ENCODE measurements around the gene EXOC3. TPM values are rescaled to one million over a fixed set of nuclear protein-coding genes. Genes with fewer than 3 reads are reported as not detected.
"Not testable (repeated sequence)": the region's sequence is repeated elsewhere in the genome, so short reads cannot be mapped to it uniquely, and the experiment has no call there.

The EXOC3 gene
- 10 to 100 TPM; 41.9 to 76.2 (median 52.6) TPM for polyA plus RNA-seq (ENCODE audit: insufficient read length in 4 of 4)

DNA sequence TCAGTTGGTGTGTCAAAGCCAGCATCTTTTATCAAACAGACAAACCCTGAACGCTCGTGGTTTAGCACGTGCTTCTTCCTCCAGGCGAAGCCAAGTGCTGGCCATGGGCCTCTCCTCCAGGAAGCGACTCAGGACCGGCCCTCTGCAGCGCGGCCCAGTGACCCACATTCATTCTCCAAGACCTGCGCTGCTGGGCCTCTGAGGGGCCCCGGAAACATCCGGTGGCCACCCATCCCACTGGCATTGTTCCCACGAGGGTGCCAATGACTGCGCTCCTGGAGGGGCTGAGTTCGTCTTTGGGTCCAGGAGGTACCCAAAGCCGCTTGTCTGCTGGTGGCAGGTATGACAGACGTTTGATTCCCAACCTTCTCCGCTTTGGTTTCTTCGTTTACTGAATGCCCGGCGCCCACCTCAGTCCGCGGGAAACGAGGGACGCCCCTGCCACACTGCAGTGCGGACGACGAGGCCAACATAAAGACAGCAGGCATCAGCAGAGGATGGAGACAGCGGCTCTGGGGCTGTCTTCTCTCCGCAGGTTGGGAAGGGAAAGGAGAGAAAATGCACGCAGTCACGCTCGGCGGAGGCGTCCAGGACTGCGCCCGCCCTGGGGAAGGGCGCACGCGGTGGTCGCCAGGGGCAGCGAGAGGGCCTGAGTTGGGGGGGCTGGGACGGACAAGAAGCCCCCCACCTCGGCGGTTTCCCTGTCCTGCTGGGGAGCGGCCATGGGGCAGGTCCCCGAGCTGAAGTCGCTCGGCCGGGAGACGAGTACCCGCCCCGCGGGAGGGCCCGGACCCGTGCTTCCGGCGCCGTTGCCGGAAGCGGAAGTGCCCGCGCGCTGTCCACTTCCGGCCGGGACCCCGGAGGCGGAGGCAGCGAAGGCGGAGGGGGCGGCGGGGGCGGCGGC, at the start of gene EXOC3:
Gene EXOC3 (plus strand): TSS at position 842 of the 904 bp plus-strand sequence. CDS start 3,030 bp downstream, outside the sequence.
- DNase-seq (ENCODE audit: low read depth in 4 of 4, low spot score in 3 of 4): peak; percentile 33 to 65 (median 54)

DNA sequence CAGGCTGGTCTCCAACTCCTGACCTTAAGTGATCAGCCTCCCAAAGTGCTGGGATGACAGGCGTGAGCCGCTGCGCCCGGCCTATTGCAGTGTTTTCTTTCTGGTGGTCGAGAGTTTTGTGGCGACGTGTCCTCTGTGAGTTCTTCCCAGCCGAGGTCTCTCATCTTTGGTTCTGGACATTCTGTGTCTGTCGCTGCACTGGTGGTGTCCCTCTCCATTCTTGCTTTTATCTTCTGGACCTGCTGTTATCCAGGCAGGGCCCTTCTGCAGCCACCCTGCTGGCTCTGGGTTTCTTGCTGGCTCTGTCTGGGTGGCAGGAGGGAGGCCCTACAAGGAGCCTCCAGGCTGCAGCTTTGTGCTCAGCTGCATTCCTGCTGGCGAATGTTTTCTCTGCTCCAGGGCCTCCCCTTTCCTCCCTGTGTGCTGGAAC, 49.1 kb upstream of the EXOC3 start:
- no peak for DNase-seq (ENCODE audit: low read depth in 4 of 4, low spot score in 3 of 4)

DNA sequence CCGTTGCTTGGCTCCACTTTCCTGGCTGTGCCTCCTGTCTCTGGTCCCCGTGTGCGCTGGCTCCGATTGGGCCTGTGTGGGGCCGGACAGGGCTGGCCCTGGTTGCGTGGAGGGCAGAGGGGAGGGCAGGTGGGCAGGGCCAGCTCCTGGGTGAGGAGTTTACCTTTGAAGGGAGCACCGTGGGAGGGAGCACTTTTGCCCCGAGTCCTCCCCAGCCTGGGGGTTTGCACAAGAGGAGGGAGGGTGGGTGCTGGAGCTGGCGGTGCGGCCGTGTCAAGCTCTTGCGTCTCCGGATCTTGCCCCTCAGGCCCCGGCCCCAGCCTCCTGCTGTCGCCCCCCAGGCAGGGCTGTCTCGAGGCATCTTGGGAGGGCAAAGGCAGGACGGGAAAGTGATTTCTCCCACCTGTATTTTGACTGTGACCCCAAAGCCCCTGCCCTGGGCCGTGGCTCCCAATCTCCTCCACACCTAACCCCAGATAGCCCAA, 48.3 kb upstream of the EXOC3 start:
- no peak for DNase-seq (ENCODE audit: low read depth in 4 of 4, low spot score in 3 of 4)

DNA sequence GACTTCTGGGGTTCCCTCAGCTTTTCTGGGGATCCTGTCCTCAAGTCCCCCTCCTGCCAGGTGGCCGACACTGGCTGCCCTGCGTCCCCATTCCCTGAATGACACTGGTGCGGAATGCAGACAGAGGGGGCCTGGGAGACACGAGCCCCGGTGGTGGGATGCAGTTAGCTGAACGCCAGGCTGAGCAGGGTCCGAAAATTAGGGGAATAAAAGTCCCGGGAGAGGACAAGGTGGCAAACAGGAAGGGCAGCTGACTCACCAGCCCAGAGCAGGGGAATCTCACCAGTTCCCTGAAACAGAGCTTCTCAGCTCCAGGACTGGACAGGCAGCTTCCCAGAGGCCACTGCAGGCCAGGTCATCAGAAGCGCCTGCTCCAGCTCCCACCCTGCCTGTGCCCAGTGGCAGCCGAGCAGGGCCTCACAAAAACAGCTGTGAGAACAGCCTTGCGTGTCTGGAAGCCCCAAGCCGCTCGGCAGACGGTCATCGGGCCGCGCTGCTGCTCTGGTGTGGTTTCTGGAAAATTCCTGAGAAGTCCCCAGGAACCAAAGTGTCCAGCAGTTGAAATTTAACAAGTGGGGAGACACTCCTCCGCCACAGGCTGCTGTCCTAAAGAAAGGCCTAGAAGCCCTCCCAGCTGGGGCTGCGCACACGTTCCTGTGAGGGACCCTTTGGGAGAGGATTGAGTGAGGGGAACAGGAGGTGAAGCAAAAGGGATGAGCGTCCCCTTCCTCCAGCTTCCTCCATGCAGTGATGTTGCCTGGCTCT, 47.6 kb upstream of the EXOC3 start:
- no peak for DNase-seq (ENCODE audit: low read depth in 4 of 4, low spot score in 3 of 4)

DNA sequence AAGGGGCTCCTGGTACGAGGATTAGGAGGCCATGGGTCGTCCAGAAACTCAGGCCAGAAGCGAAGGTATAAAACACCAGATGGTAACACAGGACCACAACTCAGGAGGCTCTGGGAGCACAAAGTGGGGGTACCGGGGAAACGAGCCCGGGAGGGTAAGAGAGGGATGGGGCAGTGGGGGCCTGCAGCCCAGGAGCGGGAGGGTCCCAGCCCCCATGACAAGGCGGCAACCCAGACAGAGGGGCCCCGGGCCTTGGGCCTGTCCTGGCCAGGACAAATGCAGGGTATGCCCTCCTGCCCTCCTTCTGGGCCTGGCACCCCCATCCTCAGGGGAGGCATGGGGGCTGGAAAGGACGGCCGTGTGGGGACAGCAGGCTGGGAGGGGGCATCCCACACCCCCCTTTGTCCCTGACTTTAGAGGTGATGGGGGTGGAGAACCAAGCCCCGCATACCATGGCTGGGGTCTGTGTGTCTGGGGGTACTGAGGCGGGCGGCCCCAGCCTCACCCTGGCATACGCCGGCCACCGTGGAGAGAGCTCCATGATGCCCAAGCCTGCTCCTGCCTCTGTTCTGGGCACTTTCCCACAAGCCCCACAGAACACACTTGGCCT, 47.0 kb upstream of the EXOC3 start:
- no peak for DNase-seq (ENCODE audit: low read depth in 4 of 4, low spot score in 3 of 4)

DNA sequence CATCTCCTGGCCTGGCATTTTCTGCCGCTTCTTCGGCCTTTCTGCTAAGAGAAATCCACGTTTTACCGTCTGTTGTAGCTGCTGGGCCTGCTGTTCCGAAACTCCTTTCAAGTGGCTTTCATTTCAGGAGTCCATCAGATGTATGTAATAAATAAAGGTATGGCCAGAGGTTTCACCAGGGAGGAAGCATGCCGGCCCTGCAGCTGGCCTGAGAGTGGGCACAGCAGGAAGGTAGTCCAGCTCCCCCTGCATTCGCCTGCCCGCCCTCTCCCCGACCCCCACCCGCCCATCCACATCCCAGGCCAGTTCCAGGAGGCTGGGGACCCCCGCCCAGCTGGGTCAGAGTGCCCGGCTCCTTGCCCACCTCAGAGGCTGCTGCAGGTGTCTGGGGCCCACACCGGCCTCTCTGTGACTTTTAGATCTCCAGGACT, 46.4 kb upstream of the EXOC3 start:
- DNase-seq (ENCODE audit: low read depth in 4 of 4, low spot score in 3 of 4): no peak

DNA sequence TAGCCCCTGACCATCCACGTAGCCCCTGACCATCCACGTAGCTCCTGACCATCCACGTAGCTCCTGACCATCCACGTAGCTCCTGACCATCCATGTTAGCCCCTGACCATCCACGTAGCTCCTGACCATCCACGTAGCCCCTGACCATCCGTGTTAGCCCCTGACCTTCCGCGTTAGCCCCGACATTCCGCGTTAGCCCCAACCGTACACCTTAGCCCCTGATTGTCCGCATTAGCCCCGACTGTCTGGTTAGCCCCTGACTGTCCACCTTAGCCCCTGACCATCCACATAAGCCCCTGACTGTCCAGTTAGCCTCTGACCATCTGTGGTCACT, 44.9 kb upstream of the EXOC3 start:
- DNase-seq (ENCODE audit: low read depth in 4 of 4, low spot score in 3 of 4): not testable (repeated sequence)

DNA sequence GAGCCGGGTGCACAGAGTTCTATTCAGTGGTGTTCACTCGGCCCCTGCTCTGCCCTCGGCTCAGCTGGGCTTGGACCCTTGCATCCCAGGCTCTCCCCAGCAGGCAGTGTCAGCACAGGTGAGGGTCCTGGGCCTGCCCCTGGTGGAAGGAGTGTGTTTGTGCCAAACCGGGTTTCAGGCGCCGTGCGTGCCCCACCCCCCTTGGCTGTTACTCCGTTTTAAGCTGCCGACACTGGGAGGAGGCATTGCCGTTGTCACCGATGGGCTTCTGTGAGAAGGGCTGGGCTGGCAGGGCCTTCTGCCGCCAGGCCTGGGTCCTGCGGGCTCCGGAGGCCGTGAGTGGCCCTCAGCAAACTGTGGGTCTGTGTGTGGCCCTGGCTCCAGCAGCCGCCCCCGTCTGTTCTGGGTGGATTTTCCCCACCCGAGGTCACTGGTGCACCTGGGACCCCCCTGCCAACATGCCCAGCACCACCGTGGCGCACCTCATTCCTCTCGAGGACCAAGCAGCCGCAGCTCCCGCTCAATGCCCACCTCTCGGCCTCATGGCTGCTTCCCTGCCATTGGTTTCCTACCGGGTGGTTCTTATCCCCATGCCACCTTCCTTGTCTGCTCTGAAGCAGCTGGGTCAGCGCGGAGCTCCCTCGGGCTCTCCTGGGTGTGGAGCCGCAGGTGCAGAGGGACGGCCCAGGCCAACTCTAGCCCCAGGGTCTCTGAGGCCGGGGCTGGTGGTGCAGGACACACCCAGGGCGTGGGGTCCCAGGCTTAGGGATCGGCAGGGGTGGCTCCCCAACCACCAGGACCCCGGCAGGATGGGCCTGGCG, 44.3 kb upstream of the EXOC3 start:
- DNase-seq (ENCODE audit: low read depth in 4 of 4, low spot score in 3 of 4): no peak

DNA sequence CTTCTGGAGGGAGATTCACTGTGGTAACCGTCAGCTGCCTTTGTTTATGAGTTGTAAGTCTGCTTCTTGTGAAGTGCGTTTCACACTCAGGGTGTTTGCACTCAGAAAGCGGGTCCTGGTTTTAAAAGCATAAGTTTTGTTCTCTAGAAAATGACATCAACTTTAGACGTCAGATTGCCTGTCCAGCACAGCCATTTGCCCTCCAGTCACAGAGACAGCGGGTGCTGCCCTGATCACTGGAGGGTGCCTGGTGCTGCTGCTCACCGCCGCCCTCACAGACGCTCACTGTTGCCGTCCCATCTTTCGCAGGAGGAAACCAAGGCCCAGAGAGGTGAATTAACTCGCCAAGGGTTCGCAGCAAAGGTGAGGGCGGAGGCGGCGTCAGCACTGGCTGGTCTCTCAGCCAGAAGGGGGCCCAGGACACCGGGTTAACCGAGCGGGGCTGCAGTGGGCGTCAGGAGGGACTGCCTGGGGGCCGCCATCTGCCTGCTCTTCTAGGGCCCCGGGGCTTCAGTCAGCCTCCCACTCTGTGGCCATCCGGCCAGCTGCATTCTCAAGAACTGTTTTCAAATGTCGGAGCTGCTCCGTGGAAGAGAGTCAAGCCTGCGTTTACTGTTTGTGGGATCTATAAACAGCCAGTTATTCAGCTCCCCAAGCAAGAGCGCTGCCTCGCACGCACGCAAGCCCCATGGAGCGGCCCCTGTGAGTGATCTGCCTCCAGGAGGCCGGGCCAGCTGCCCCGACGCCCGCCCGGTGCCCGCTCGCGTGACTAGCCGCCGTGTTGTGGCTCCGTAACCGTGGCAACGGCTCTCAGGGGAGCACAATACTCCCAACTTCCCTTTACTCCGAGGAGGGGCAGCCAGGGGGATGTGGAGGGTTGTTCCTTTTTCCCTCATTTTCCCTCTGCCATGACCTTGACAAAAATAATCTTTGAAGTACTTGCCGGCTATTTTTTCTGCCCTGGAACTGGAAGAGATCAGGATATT, 43.4 kb upstream of the EXOC3 start:
- DNase-seq (ENCODE audit: low read depth in 4 of 4, low spot score in 3 of 4): peak; percentile 51 to 74 (median 66)

DNA sequence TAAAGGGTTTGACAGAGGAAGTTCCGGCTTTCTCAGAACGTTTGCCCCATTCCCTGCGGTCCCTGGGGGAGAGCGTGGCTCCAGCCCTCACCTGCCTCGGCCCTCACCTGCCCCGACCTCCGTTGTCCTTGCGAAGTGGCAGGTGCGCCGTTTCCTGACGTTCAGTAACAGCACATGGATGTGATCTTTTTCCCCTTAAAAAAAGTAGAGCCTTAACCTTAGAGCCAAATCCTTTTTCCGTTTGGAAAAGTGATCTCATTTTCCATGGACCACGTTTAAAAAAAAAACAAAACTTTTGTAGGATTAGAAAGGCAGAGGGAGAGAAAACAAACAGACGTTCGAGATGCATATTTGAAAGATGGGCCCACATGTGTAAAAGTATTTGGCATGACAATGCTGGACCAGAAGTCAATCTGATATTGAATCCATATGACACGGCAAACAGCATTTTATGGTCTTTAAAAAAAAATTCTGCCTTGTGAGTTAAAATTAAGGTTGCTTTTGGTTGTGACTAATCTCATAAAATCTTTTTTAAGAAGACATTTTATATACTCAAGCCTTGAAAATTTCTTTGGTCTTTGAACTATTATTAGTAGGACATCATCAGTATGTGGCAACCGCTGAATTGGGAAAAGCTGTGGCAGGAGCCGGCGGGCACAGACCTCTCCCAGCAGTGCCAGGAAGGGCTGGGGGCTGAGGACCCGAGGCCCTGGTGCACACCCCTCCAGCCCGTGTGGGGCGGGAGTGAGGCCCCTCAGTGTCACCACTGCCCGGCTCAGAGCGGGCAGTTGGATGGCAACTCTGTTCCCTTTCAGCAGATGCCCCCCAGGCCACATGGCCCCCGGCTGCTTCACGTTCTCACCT, 42.5 kb upstream of the EXOC3 start:
- no peak for DNase-seq (ENCODE audit: low read depth in 4 of 4, low spot score in 3 of 4)

DNA sequence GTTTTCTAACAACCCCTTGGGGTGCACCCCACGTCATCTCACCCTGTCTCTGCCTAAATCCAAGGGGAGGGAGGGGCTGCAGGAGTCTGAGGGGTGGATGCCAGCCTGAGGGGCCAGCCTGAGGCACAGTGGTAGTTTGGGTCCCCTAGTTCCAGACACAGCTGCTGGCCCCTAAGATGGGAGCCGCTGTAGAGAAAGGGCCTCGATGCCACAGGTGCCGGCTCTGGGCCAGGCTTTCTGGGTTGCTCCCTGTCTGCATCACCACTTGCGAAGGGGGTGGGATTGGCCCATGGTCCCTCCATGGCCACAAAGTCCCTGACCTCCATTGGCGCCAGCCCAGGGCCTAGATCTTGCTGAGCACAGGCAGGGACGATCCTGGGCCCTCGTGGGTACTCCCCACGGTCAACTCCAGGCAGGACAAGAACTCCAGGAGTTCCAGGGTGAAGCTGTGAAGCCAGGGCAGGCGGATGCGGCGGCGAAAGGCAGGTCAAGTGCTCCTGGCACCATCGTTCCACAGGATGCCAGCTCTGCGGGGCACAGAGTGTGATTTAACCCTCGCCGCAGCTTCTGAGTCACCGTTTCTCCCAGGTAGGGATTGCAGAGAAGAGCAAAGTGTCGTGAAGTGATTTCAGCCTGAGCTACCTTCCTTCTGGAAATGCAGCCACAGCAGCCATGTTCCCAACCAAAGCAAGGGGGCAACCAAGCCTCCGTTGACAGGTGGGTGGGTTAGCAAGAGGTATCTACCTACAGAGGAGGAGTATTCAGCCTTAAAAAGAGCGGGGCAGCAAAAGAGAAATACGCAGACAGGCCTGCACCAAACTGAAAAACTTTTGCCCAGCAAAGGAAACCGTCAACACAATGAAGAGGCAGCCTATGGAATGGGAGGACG, 41.6 kb upstream of the EXOC3 start:
- DNase-seq (ENCODE audit: low read depth in 4 of 4, low spot score in 3 of 4): no peak

DNA sequence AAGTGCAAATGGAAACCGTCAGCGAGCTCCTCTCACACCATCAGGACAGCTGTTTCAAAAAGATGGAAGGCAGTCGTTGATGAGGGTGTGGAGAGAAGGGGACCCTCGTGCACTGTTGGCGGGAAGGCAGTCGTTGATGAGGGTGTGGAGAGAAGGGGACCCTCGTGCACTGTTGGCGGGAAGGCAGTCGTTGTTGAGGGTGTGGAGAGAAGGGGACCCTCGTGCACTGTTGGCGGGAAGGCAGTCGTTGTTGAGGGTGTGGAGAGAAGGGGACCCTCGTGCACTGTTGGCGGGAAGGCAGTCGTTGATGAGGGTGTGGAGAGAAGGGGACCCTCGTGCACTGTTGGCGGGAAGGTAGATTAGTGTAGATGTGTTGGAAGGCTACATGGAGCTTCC, 40.8 kb upstream of the EXOC3 start:
- not testable (repeated sequence) for DNase-seq (ENCODE audit: low read depth in 4 of 4, low spot score in 3 of 4)

DNA sequence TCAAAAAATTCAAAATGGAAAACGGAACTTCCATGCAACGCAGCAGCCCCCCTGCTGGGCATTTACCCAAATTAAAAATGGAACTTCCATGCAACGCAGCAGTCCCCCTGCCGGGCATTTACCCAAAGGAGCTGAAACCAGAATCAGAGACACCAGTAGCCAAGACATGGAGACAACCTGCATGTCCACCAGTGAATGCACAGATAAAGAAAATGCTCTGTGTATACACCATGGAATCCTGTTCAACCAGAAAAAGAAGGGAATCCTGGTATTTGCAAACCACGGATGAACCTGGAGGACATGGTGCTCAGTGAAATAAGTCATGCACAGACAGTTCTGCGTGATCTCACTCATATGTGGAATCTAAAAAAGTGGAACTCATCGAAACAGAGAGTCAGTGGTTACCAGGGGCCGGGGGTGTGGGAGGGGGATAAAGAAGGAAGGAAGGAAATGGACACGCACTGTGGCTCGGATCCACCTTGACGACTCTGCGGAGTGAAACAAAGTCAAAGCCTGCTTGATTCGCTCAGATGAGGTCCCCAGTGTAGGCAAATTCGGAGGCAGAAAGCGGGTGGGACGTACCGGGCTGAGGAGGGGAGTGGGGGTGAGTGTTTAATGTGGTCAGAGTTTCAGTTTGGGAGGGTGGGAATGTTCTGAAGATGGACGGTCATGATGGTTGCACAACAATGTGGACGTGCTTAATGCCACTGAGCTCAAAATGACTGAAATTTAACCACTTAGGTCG, 40.2 kb upstream of the EXOC3 start:
- DNase-seq (ENCODE audit: low read depth in 4 of 4, low spot score in 3 of 4): no peak

DNA sequence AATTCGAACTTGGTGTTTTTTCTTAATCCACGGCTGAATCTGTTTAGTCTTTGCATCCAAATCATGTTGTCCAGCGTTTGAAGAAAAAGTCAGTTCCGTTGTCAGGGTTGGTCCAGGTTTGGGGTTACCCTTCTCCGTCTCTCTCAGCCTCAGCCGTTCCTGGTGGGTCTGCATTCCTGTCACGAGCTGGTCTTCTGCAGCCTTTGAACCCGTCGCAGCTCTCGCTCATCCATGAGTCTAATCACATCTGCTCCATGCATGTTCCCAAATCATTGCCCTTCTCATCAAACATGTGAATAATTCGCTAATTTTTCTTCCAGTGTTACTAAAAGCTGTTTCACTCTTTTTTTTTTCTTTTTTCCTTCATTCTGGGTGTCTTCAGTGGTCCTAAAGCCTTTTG, 39.0 kb upstream of the EXOC3 start:
- no peak for DNase-seq (ENCODE audit: low read depth in 4 of 4, low spot score in 3 of 4)

DNA sequence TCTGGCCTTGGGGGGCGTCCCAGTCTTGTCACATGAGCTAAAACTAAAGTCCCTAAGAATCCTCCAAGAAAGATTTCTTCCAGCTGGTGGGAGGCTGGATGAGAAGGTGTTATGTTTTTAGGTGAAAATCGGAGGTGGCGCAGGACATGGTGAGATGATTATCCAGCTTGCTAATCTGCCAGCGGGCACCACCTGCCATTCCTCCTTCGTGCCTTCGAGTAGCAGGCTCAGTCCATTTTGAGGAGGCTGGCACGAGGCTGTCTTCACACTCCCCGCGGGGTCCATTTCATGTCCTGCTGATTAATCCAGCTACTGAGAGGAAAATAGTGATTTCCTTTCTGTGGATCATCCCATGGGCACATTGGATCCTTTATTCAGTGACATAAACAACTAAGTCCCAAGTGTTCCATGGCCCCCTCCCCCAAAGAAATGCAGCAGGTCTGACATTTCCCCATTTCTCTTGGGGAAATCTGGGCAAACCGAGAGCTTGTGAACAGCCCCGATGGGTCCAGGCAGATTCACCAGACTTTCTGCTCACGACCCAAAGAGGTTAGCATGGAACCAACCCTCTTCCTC, 38.2 kb upstream of the EXOC3 start:
- DNase-seq (ENCODE audit: low read depth in 4 of 4, low spot score in 3 of 4): no peak

DNA sequence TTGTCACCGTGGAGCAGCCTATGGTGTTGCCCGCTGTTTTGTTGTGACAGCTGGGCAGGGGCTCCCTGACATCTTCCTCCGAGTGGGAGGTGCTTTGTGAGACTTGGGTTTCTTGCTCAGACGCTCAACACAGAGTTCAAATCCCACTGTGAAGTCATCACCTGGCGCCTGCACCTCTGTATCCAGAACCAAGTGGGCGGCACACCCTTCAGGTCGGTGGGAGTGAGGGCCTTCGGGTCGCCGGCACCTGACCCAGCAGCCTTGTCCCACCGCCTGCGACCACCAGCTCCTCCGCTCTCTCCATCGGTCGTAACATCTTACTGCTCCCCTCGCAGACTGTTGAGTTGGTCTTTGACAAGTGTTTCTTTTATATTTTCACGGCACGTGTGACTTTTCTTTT, 37.6 kb upstream of the EXOC3 start:
- DNase-seq (ENCODE audit: low read depth in 4 of 4, low spot score in 3 of 4): no peak

Data from left renal pelvis (tissue), 4 donors.